H9 (cell line): Measurements from ENCODE around the gene RHBDD1. TPM values are rescaled to one million over a fixed set of nuclear protein-coding genes. Genes with fewer than 3 reads are reported as not detected.

Experiments used
- DNase-seq: peaks from one replicate; pipeline ENCODE4 v3.0.0-alpha.2; 2017
- H2AFZ ChIP-seq: one replicate; pipeline ENCODE4 v1.6.1; 2013; ENCODE audit warnings: mild to moderate bottlenecking, low read length, control low read depth, moderate library complexity
- H2AK5ac ChIP-seq: 2 replicates; pipeline ENCODE4 v1.6.1; 2013; ENCODE audit warnings: low read length, control low read depth, mixed read lengths; ENCODE audit not compliant: insufficient read length
- H2BK120ac ChIP-seq: one replicate; pipeline ENCODE4 v1.6.1; 2013; ENCODE audit warnings: low read depth, mild to moderate bottlenecking, low read length, control low read depth, inconsistent platforms; ENCODE audit not compliant: poor library complexity, severe bottlenecking
- H2BK12ac ChIP-seq: 2 replicates; pipeline ENCODE4 v1.6.1; 2013; ENCODE audit warnings: low read length, control low read depth, mixed read lengths, low read depth; ENCODE audit not compliant: insufficient read length
- H2BK15ac ChIP-seq: 2 replicates; pipeline ENCODE4 v1.6.1; 2013; ENCODE audit warnings: low read depth, low read length, control low read depth
- H2BK20ac ChIP-seq: one replicate; pipeline ENCODE4 v1.6.1; 2013; ENCODE audit warnings: low read depth, mild to moderate bottlenecking, low read length, control low read depth, inconsistent platforms; ENCODE audit not compliant: poor library complexity, severe bottlenecking
- H2BK5ac ChIP-seq: 2 replicates; pipeline ENCODE4 v1.6.1; 2013; ENCODE audit warnings: low read length, control low read depth, mixed read lengths; ENCODE audit not compliant: insufficient read length
- H3K14ac ChIP-seq: 2 replicates; pipeline ENCODE4 v1.6.1; 2013; ENCODE audit warnings: low read length, control low read depth; ENCODE audit not compliant: insufficient read depth
- H3K18ac ChIP-seq: 2 replicates; pipeline ENCODE4 v1.6.1; 2013; ENCODE audit warnings: low read depth, mild to moderate bottlenecking, mixed read lengths, low read length, control low read depth; ENCODE audit not compliant: insufficient read length
- H3K23ac ChIP-seq: 2 replicates; pipeline ENCODE4 v1.6.1; 2013; ENCODE audit warnings: low read length, control low read depth, mixed read lengths, low read depth; ENCODE audit not compliant: insufficient read length
- H3K23me2 ChIP-seq: 2 replicates; pipeline ENCODE4 v1.6.1; 2013; ENCODE audit warnings: low read depth, mild to moderate bottlenecking, mixed read lengths, low read length, control low read depth; ENCODE audit not compliant: insufficient read length, poor library complexity, severe bottlenecking
- H3K27ac ChIP-seq: 2 replicates; pipeline ENCODE4 v1.5.1; 2013; ENCODE audit warnings: low read length, control low read depth, mixed read lengths, low read depth; ENCODE audit not compliant: insufficient read length
- H3K27me3 ChIP-seq: 2 replicates; pipeline ENCODE4 v1.6.1; 2013; ENCODE audit warnings: low read length, control low read depth, inconsistent platforms; ENCODE audit not compliant: insufficient read depth
- H3K4ac ChIP-seq: 2 replicates; pipeline ENCODE4 v1.6.1; 2013; ENCODE audit warnings: low read depth, mild to moderate bottlenecking, control low read depth, inconsistent platforms, low read length, moderate library complexity
- H3K4me1 ChIP-seq: 2 replicates; pipeline ENCODE4 v1.6.1; 2013; ENCODE audit warnings: low read length, control low read depth, inconsistent platforms; ENCODE audit not compliant: insufficient read depth
- H3K4me2 ChIP-seq: 2 replicates; pipeline ENCODE4 v1.6.1; 2013; ENCODE audit warnings: low read length, control low read depth, mixed read lengths; ENCODE audit not compliant: insufficient read length, insufficient read depth
- H3K56ac ChIP-seq: 2 replicates; pipeline ENCODE4 v1.6.1; 2013; ENCODE audit warnings: low read depth, mild to moderate bottlenecking, mixed read lengths, low read length, control low read depth; ENCODE audit not compliant: insufficient read length
- H3K79me1 ChIP-seq: 2 replicates; pipeline ENCODE4 v1.6.1; 2013; ENCODE audit warnings: low read depth, mild to moderate bottlenecking, moderate library complexity, low read length, control low read depth, inconsistent platforms; ENCODE audit not compliant: insufficient read depth, poor library complexity, severe bottlenecking
- H3K79me2 ChIP-seq: 2 replicates; pipeline ENCODE4 v1.6.1; 2013; ENCODE audit warnings: low read length, control low read depth, inconsistent platforms; ENCODE audit not compliant: insufficient read depth
- H3K9ac ChIP-seq: 2 replicates; pipeline ENCODE4 v1.6.1; 2013; ENCODE audit warnings: low read length, control low read depth, mixed read lengths; ENCODE audit not compliant: insufficient read length; ENCODE audit errors: extremely low read depth
- H3K9me3 ChIP-seq: one replicate; pipeline ENCODE4 v1.6.1; 2013; ENCODE audit warnings: low read depth, low read length, inconsistent platforms; ENCODE audit not compliant: control insufficient read depth
- H3T11ph ChIP-seq: one replicate; pipeline ENCODE4 v1.6.1; 2013; ENCODE audit warnings: mild to moderate bottlenecking, low read length, control low read depth, inconsistent platforms
- H4K20me1 ChIP-seq: one replicate; pipeline ENCODE4 v1.6.1; 2013; ENCODE audit not compliant: control insufficient read depth, insufficient read length, insufficient read depth
- H4K5ac ChIP-seq: 2 replicates; pipeline ENCODE4 v1.6.1; 2013; ENCODE audit warnings: low read depth, mild to moderate bottlenecking, mixed read lengths, low read length, control low read depth; ENCODE audit not compliant: insufficient read length
- H4K8ac ChIP-seq: replicated peaks from 2 replicates; pipeline ENCODE4 v1.6.1; 2013; ENCODE audit warnings: low read length, control low read depth, mixed read lengths, low read depth; ENCODE audit not compliant: insufficient read length
- H4K91ac ChIP-seq: 2 replicates; pipeline ENCODE4 v1.6.1; 2013; ENCODE audit warnings: low read depth, mild to moderate bottlenecking, moderate library complexity, mixed read lengths, low read length, control low read depth; ENCODE audit not compliant: insufficient read length
- H3K27ac Mint-ChIP-seq, 3 experiments: 2 replicates in 2 of 3; 3 replicates in 1 of 3; pipeline ENCODE4 v1.8.0; 2020 to 2021; ENCODE audit warnings: mixed read lengths in 3 of 3, mild to moderate bottlenecking in 1 of 3, moderate library complexity in 1 of 3
- H3K27me3 Mint-ChIP-seq: 2 replicates; pipeline ENCODE4 v1.8.0; 2021; ENCODE audit warnings: low read depth, mild to moderate bottlenecking, moderate library complexity, mixed read lengths
- H3K36me3 Mint-ChIP-seq, 3 experiments: 2 replicates in 2 of 3; 3 replicates in 1 of 3; pipeline ENCODE4 v1.8.0; 2020 to 2021; ENCODE audit warnings: low read depth in 3 of 3, mixed read lengths in 3 of 3; ENCODE audit not compliant: insufficient read depth in 1 of 3
- H3K4me1 Mint-ChIP-seq, 2 experiments: 2 replicates each; pipeline ENCODE4 v1.8.0; 2020; ENCODE audit warnings: mixed read lengths in 2 of 2
- H3K4me3 Mint-ChIP-seq, 2 experiments: 2 replicates in 1 of 2; 3 replicates in 1 of 2; pipeline ENCODE4 v1.8.0; 2020 to 2021; ENCODE audit warnings: mild to moderate bottlenecking in 2 of 2, mixed read lengths in 2 of 2, moderate library complexity in 1 of 2
- H3K9me3 Mint-ChIP-seq, 2 experiments: 2 replicates in 1 of 2; 3 replicates in 1 of 2; pipeline ENCODE4 v1.8.0; 2020; ENCODE audit warnings: mild to moderate bottlenecking in 2 of 2, mixed read lengths in 2 of 2, moderate library complexity in 1 of 2
- CTCF ChIP-seq: fragments of 200-600 bp; sonication (generic); conservative IDR thresholded peaks from 3 replicates; pipeline ENCODE4 v1.8.0; 2021; ENCODE audit warnings: antibody characterized with exemption, mild to moderate bottlenecking
- WGBS: extraction: QIAGEN DNeasy Blood & Tissue Kit; methylation state at CpG from one replicate; pipeline ENCODE4 v1.1.7; 2013; ENCODE audit warnings: missing lambda C conversion rate, low lambda C conversion rate, mixed read lengths; ENCODE audit not compliant: insufficient read length; ENCODE audit errors: extremely low coverage; 5-methylcytosine and 5-hydroxymethylcytosine counted together
- total RNA-seq: library from RNA; stranded (reverse); gene quantifications from 2 replicates; pipeline ENCODE4 v1.2.1, GENCODE V29; 2021

Gene RHBDD1
- total RNA-seq, 1 experiment from 2014 or later, result 24.9 TPM

GRCh38 chr2:226934546-226935201, 98.8 kb downstream of the RHBDD1 start:
- no peak for DNase-seq
- no peaks in the 10 kb centered on the region for H3K23me2 ChIP-seq
- no peak overlapping the region for H3K4me3 Mint-ChIP-seq
- no peaks in the 10 kb centered on the region; the same call in 1 of the 2 replicates for H3K4me1 ChIP-seq
- no peak overlapping the region for H3K23ac ChIP-seq
- no peak overlapping the region for H3K18ac ChIP-seq
- H2BK20ac ChIP-seq, result no peak overlapping the region
- H3K4ac ChIP-seq, result no peak overlapping the region
- H3K9me3 ChIP-seq, result no peaks in the 10 kb centered on the region
- H3K79me2 ChIP-seq, result no peaks in the 10 kb centered on the region
- no peak overlapping the region for H3K27ac ChIP-seq
- H3K36me3 Mint-ChIP-seq, result peaks cover 0 to 7% (median 4%) of the 10 kb centered on the region in 3 experiments; a peak in 2 of 7 replicates
- no peak overlapping the region for H2BK12ac ChIP-seq
- H3K9ac ChIP-seq, result no peak overlapping the region
- WGBS, result no CpG with 5 or more reads among the region's 2 CpGs
- H3K4me1 Mint-ChIP-seq, result peaks cover 5 to 13% of the 10 kb centered on the region in 2 experiments
- no peak overlapping the region for H4K5ac ChIP-seq
- no peaks in the 10 kb centered on the region for H3K27me3 Mint-ChIP-seq
- no peaks in the 10 kb centered on the region for H4K20me1 ChIP-seq
- no peak overlapping the region for H4K91ac ChIP-seq
- no peak overlapping the region for H3T11ph ChIP-seq
- H3K56ac ChIP-seq, result no peak overlapping the region
- H2AFZ ChIP-seq, result no peak overlapping the region
- no peaks in the 10 kb centered on the region for H3K27me3 ChIP-seq
- no peak for TF ChIP-seq CTCF
- H2AK5ac ChIP-seq, result no peak overlapping the region
- no peak overlapping the region for H2BK15ac ChIP-seq
- H3K14ac ChIP-seq, result no peak overlapping the region
- no peak overlapping the region for H3K4me2 ChIP-seq
- H4K8ac ChIP-seq, result no peak overlapping the region
- no peak overlapping the region for H2BK5ac ChIP-seq
- no peaks in the 10 kb centered on the region for H3K79me1 ChIP-seq
- no peak overlapping the region for H3K27ac Mint-ChIP-seq
- H2BK120ac ChIP-seq, result no peak overlapping the region
- H3K9me3 Mint-ChIP-seq, result no peaks in the 10 kb centered on the region; a peak in 1 of 5 replicates
